AG04449 (cell line): ENCODE measurements around the gene CACNA1B.

Experiments
- CTCF ChIA-PET: fragments of 350-600 bp; formaldehyde crosslinking; extraction: SDS; loops from one replicate; lab custom pipeline; 2021; ENCODE audit warnings: antibody characterized with exemption; lab: Yijun Ruan, JAX
- POLR2A ChIA-PET: fragments of 400-600, 350-600 bp; formaldehyde crosslinking; extraction: SDS; loops from one replicate; lab custom pipeline; 2020; ENCODE audit warnings: antibody characterized with exemption, inconsistent platforms; lab: Yijun Ruan, JAX
- DNase-seq: peaks from one replicate; pipeline ENCODE4 v3.0.0-alpha.2; 2010; ENCODE audit warnings: low read depth, low spot score
- H3K4me3 ChIP-seq: 2 replicates; pipeline ENCODE4 v1.5.1; 2011; ENCODE audit warnings: low read depth, mild to moderate bottlenecking, control low read depth, low read length
- TF ChIP-seq, protein P1 (sequence below): IDR thresholded peaks from one replicate; pipeline ENCODE4 v1.5.1; 2011; ENCODE audit warnings: mild to moderate bottlenecking, moderate library complexity, low read length, control low read depth, inconsistent platforms; ENCODE audit not compliant: insufficient read depth; ENCODE audit errors: missing control alignments

Gene CACNA1B

DNA sequence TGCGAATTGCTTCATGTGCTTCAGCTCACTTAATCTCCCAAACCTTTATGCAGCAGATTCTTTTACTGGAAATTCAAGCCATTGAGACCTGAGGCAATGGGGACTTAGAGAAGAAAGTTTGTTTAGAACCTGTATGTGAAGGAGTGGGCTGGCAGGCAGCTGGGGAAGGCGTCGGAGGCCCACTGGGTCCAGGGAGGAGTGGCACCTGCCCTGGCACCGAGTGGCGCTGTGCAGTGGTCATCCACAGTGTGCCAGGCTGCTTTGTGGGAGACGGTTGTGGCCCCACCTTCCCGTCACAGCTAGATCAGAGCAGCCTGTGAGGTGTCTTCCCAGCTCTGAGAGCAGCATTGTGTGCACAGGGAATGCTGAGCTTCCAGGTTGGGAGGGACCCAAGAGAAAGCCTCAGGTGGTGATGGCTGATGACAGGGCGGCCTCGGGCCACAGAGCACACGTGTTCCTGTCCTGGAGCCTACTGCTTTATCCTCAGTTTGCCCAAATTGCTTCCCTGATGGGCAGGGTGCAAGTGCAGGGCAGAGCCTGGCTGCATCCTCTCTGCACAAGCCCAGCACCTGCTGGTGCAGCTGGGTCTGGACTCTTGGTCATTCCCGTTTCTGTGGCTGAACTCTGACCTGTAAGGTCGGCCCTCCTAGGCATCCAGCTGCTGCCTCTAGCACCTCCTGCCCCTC is 175.2 kb downstream of the CACNA1B start:
- H3K4me3 ChIP-seq = no peak overlapping the region
- ChIA-PET CTCF (no interaction called here), POLR2A (no interaction called here)
- DNase-seq = no peak
- TF ChIP-seq, protein P1, sequence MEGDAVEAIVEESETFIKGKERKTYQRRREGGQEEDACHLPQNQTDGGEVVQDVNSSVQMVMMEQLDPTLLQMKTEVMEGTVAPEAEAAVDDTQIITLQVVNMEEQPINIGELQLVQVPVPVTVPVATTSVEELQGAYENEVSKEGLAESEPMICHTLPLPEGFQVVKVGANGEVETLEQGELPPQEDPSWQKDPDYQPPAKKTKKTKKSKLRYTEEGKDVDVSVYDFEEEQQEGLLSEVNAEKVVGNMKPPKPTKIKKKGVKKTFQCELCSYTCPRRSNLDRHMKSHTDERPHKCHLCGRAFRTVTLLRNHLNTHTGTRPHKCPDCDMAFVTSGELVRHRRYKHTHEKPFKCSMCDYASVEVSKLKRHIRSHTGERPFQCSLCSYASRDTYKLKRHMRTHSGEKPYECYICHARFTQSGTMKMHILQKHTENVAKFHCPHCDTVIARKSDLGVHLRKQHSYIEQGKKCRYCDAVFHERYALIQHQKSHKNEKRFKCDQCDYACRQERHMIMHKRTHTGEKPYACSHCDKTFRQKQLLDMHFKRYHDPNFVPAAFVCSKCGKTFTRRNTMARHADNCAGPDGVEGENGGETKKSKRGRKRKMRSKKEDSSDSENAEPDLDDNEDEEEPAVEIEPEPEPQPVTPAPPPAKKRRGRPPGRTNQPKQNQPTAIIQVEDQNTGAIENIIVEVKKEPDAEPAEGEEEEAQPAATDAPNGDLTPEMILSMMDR = no peak

DNA sequence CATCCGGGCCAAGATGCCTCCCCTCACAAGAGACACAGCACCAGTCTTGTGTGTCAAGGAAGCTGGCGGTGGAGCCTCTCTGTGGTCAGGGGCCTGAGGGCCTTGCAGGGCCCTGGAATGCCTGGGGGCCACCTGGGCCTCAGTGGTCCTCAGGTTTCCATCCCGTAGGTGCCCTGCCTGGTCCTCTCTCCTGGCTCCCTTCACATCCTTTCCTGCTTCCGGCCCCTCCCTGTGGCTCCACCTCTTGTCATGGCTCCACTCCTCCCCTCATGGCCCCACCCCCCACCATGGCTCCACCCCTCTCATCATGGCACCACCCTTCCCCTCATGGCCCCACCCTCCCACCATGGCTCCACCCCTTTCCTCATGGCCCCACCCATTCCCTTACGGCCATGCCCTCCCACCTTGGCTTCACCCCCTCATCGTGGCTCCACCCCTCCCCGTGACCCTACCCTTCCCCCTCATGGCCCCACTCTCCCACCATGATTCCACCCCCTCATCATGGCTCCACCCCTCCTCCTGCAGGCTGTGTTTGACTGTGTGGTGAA is 175.8 kb downstream of the CACNA1B start:
- H3K4me3 ChIP-seq = no peak overlapping the region
- TF ChIP-seq, protein P1 = no peak
- DNase-seq = no peak
- ChIA-PET CTCF (no interaction called here), POLR2A (no interaction called here)

DNA sequence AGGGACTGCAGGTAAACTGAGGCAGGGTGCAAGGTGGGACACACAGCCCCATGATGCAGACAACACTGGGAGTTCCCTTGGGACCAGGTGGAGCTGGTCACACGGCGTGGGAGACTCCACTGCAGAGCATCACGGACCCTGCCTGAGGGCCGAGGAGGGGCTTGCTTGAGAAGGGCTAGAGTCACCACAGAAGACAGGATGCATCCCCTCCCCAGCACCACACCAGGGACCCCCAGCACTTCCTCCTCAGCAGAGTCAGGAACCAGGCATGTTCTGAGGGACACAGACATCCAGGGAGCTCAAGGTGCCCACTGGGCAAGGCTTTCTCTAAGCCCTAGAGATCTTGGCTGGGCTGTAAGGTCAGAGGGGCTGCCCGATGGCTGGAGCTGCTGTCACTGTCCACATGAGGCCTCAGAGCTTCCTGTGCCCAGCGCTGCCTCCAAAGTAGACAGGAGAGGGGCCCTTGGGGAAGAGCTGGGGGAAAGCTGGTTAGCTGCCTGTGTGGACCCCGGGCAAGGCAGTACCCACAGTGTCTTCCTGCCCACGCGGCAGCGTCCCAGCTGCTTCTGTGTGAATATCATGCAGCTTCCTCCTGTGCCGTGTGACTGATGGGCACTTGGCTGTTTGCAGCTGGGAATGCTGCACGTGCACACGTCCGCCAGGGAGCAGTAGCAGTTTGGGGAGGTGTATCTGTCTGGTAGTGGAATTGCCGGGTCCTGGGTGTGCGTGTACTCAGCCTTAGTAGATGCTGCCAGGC is 176.6 kb downstream of the CACNA1B start:
- POLR2A ChIA-PET = no interaction called here
- H3K4me3 ChIP-seq = no peak overlapping the region
- TF ChIP-seq, protein P1 = no peak
- CTCF ChIA-PET = no interaction called here
- DNase-seq = no peak

DNA sequence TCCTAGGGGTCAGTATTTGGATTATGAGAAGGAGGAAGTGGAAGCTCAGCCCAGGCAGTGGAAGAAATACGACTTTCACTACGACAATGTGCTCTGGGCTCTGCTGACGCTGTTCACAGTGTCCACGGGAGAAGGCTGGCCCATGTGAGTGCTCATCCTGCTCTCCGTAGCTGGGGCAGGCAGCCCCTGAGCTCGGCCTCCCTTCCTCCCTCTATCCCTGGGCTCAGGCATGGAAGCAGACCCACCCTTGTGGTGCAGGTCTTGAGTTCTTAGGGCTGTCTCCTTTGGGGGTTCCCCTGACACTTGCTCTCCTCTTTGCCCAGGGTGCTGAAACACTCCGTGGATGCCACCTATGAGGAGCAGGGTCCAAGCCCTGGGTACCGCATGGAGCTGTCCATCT is 180.1 kb downstream of the CACNA1B start:
- ChIA-PET POLR2A (no interaction called here), CTCF (no interaction called here)
- H3K4me3 ChIP-seq = no peak overlapping the region
- TF ChIP-seq, protein P1 = no peak
- no peak for DNase-seq

DNA sequence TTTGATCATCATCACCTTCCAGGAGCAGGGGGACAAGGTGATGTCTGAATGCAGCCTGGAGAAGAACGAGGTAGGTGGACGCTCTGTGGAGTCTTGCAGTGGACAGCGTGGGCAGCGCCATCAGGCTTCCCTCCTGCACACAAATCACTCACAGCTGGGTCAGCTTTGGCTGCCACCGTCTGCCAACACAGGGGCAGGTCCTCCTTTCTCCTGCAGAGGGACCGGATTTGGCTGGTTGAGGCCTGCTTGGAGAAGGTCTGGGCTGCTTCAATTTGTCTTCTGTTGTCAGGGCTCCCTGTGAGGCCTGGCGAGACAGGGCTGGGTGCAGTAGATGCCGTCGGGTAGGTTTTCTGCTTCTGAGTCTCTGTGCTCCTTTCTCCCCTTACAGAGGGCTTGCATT is 180.6 kb downstream of the CACNA1B start:
- POLR2A ChIA-PET = no interaction called here
- TF ChIP-seq, protein P1 = no peak
- no peak for DNase-seq
- CTCF ChIA-PET = no interaction called here
- H3K4me3 ChIP-seq = no peak overlapping the region

DNA sequence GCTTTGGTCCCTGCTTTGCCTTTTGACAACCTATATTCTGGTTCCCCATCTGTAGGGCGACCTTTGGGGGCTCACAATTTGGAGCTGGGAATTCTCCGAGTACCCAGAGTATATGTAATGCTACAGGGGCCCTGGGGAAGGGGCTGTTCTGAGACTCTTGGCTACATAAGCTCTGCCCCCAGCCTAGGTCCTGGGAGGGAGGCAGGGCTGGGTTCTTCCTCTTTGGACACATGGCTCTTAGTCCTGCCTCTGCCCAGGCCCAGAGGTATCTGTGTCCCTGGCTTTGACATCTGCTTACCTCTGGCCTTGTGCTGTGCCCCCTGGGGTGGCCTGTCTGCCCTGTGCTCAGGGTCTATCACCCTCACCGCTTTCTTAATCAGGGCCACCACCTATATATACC is 181.6 kb downstream of the CACNA1B start:
- TF ChIP-seq, protein P1 = no peak
- ChIA-PET POLR2A (no interaction called here), CTCF (no interaction called here)
- DNase-seq = no peak
- no peak overlapping the region for H3K4me3 ChIP-seq
